GM18517 (cell line): ENCODE measurements around the gene ZNF862.

Experiments used
- ATAC-seq: cut with Tn5 transposase; IDR thresholded peaks from one replicate; pipeline ENCODE4 v1.9.1; 2021; ENCODE audit warnings: mild to moderate bottlenecking, moderate library complexity; ENCODE audit not compliant: unreplicated experiment

Gene ZNF862

GRCh38 chr7:149843566-149843965, 5.4 kb downstream of the ZNF862 start:
- no peak for ATAC-seq

DNA sequence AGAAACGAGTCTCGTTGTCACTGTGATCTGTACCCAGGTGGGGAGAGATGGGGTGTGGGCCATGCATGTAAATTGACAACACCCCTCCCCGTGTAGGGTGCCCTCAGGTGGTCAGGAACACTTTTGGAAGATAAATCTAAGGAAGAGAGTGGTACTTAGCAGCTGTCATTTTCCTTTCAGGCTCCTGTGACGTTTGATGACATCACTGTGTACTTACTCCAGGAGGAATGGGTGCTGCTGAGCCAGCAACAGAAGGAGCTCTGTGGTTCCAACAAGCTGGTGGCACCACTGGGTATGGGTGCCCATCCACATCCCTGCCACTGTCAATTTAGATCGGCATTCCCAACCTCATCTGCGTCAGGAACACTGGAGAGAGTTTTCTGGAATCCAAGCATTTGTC, 6.3 kb downstream of the ZNF862 start:
- no peak for ATAC-seq

DNA sequence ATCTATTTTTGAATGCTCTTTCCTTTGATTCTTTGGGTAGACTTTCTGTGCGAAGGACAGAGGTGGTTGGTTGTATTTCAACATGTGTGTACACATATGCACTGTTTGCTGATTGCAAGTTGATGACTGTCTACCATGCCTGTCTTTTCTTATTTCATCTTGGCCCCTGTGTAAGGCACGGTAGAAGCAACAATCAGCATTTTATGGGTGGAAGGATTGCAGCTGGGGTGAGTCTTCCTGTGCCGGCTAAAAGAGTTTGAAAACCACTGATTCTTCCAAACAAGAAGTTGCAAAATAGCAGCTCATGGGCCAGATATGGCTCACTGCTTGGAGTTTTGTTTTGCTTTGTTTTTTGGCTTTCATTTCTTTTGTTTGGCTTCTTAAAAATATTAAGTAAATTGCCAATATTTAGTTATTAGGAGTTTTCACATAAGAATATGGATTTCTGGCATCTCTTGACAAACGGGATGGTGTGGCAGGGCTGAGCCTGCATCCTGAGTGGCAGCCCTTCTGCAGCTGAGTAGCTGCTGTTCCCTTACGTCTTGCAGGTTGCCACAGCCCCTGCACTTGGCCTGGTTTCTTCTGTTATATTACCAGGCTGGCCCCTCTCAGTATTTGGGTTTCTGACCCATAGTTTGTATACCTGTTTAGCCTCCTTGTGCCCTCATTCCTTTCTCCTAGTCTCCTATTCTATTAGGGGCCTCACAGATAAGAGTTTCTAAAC, 7.2 kb downstream of the ZNF862 start:
- no peak for ATAC-seq

GRCh38 chr7:149846021-149846420, 7.8 kb downstream of the ZNF862 start:
- ATAC-seq, result no peak

DNA sequence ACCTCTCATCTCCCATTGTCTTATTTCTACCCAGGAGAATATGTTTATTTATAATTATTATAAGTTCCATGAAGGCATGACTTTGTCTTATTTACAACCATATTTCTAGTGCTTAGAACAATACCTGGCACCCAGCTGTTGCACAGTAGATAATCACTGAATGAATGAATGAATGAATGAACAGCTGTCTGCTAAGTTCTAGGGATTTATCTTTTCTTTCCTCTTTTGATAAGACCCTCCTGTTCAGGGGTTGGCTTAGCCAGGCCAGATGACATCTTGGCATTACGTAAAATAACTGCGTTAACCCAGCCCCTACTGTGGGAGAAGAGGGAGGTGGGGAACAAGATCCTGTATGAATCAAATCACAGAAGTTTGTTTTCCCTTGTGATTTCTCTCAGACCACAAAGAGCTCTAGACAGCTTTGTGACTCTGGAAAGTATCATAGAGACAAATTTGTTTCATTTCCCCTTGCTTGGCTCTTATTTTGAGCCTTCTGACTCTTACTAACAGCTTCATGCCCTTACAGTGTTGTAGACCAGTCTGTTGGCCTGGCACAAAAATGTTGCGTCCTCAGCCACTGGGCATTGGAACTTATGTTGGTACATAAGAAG, 8.4 kb downstream of the ZNF862 start:
- ATAC-seq, result peak; percentile 85

- no peak for ATAC-seq
Observed at GRCh38 chr7:149849174-149849573, 11.0 kb downstream of the ZNF862 start.

GRCh38 chr7:149850007-149850594, 11.9 kb downstream of the ZNF862 start:
- ATAC-seq, result no peak

GRCh38 chr7:149850716-149851115, 12.5 kb downstream of the ZNF862 start:
- ATAC-seq, result no peak

DNA sequence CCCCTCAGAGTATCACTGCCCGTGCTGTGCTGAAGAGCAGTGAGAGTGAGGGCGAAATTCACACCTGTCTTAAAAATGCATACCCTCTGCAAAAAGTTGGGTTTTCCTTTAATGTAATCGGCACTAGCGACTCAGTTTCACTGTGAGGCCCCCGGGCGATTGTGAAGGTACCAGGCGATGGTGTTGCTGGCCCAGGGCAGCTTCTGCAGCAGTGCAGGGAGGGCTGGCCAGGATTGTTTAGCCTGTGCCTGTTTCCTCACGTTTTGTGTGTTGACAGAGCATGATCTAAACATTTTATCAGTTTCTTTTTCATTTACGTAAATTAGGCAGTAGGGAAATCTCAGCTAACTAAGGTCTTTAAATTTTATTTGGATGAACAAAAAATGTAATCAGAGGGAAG, 13.3 kb downstream of the ZNF862 start:
- no peak for ATAC-seq

DNA sequence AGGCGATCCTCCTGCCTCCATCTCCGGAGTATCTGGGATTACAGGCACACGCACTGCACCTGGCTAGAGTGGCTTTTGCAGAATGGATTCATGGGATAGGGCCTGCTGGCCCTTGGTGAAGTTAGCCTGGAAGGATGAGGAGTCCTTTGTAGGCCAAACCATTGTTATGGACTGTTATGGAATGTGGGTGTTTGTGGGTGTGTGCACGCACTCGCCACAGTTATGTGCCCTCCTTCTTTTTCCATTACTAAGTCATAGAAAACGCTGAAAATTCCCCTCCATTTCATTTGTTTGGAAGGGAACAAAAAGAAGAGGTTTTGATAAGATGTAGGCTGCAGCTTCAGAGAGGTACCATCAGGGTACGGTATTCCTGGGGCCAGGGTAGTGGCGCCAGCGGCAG, 15.0 kb downstream of the ZNF862 start:
- ATAC-seq, result no peak

- no peak for ATAC-seq
Observed at GRCh38 chr7:149854611-149855360, 16.6 kb downstream of the ZNF862 start.

DNA sequence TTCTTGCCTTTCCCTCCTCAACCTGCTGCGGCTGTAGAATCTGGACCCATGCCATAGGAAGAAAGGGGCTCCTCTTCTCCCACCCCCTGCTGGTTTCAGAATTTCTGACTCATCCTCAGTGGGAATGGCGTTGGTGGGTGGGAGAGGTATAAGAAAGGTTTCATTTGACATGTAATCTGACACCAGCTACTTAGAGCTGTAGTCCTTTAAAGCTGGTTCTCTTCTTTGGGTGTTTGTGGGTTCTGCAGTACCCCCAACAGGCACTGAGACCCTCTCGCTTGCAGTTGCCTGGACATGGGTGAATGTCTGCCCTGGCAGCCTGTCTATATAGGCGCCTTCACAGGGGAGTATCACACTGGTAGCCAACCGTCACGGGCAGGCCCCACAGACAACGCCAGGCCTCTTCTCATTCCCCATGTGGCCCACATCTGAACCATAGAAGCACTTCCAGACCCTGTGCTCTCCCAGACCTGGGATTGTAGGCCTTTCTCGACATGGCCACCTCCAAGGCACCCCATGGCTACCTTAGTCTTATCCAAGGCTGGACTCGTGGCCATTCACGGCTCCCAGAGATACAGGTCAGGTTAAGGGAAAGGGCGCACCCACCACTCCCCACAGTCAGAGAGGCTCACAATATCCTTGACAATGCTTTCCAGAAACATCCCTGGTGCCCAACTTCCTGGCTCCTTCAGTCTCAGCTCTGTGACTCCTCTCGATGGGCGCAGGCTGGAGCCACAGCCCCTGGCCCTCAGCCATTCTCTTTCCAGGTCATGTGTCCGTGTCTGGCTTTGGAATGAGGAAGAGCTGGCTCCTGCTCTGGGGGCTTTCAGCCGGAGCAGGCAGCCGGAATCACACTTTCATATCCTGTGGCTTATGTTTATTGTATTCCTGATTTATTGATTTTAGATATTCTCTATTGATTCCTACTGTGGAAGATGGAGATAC, 17.5 kb downstream of the ZNF862 start:
- ATAC-seq, result no peak

- no peak for ATAC-seq
Observed at GRCh38 chr7:149856583-149856982, 18.4 kb downstream of the ZNF862 start.

GRCh38 chr7:149859369-149859768, 21.2 kb downstream of the ZNF862 start:
- no peak for ATAC-seq

DNA sequence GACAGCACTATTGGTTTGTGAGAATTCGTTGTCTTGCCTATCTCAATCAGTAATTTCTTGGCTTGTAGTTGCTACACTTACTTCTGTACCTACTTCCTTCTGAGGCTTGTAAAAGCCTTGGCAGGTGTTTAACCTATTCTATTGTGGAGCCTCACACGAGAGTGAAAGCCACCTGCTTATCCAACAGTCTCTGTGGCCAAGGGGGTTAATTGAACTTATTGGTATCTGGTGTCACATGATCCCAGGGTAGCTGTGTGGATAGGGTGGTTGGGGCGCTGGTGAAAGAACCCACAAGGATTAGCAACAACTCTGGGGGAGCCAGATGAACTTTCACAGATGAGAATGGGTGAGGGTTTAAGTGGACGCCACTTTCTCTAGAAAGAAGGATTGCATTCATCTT, 21.7 kb downstream of the ZNF862 start:
- no peak for ATAC-seq

GRCh38 chr7:149860821-149861727, 22.9 kb downstream of the ZNF862 start:
- no peak for ATAC-seq

- no peak for ATAC-seq
Observed at GRCh38 chr7:149861728-149862045, 23.5 kb downstream of the ZNF862 start.

GRCh38 chr7:149862156-149862555, 24.0 kb downstream of the ZNF862 start:
- ATAC-seq, result no peak

DNA sequence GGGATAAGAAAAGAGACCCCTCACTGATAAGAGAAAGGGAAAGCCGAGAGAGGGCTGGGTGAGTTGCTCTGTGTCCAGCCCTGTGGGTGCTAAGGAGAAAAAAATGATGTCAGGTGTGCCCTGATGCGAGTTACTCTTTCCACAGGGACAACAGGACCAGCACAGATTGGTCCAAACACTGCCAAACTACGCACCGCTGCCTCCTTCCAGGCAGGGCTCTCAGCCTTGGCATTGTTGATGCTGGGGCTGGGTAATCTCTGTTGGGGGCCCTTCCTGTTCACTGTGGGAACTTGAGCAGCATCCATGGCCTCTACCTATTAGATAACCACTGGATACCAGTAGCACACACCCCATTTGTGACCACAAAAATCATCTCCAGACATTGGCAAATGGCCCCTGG, 25.3 kb downstream of the ZNF862 start:
- no peak for ATAC-seq

DNA sequence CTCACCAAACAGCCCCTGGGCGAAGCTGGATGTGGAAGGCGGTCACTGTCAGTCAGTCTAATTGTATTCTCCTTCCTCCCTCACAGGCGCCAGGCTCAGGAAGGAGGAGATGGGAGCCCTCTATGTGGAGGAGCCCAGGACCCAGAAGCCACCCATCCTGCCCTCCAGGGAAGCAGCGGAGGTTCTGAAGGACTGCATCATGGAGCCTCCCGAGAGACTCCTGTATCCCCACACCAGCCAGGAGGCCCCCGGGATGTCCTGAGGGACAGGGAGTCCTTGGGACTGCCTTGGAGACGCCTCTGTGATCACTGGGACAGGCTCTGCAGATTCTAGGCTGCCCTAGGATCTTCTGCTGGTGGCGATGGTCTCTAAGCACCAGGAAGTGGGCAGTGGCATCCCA, 25.8 kb downstream of the ZNF862 start:
- ATAC-seq, result no peak
